ENCODE results near the gene OLFM3.

The OLFM3 gene

GRCh38 chr1:101843160-101843559, 153.6 kb downstream of the OLFM3 start:
- in situ Hi-C loops (cut with MboI; ENCODE audit: low sequenced_read_pairs, unreplicated experiment), result no loop called here
- TF ChIP-seq CTCF (IDR thresholded peaks at IDR 0.05; ENCODE audit: borderline replicate concordance, control extremely low read depth, extremely low read depth, insufficient read depth, missing control alignments), result no peak
- DNase-seq (ENCODE audit: low spot score), result no peak

GRCh38 chr1:101841824-101842223, 154.9 kb downstream of the OLFM3 start:
- DNase-seq (ENCODE audit: low spot score), result no peak
- no peak for TF ChIP-seq CTCF (IDR thresholded peaks at IDR 0.05; ENCODE audit: borderline replicate concordance, control extremely low read depth, extremely low read depth, insufficient read depth, missing control alignments)

GRCh38 chr1:101835988-101836387, 160.7 kb downstream of the OLFM3 start:
- DNase-seq (ENCODE audit: low spot score), result no peak
- TF ChIP-seq CTCF (IDR thresholded peaks at IDR 0.05; ENCODE audit: borderline replicate concordance, control extremely low read depth, extremely low read depth, insufficient read depth, missing control alignments), result no peak
- in situ Hi-C loops (cut with MboI; ENCODE audit: low sequenced_read_pairs, unreplicated experiment), result no loop called here

More at GRCh38 chr1:101841824-101842223, 154.9 kb downstream of the OLFM3 start:
- in situ Hi-C loops (cut with MboI; ENCODE audit: low sequenced_read_pairs, unreplicated experiment), result no loop called here

GRCh38 chr1:101833312-101833711, 163.4 kb downstream of the OLFM3 start:
- in situ Hi-C loops (cut with MboI; ENCODE audit: low sequenced_read_pairs, unreplicated experiment), result no loop called here

GRCh38 chr1:101826416-101826815, 170.3 kb downstream of the OLFM3 start:
- in situ Hi-C loops (cut with MboI; ENCODE audit: low sequenced_read_pairs, unreplicated experiment), result no loop called here
- TF ChIP-seq CTCF (IDR thresholded peaks at IDR 0.05; ENCODE audit: borderline replicate concordance, control extremely low read depth, extremely low read depth, insufficient read depth, missing control alignments), result no peak

More at GRCh38 chr1:101833312-101833711, 163.4 kb downstream of the OLFM3 start:
- no peak for TF ChIP-seq CTCF (IDR thresholded peaks at IDR 0.05; ENCODE audit: borderline replicate concordance, control extremely low read depth, extremely low read depth, insufficient read depth, missing control alignments)
- no peak for DNase-seq (ENCODE audit: low spot score)

GRCh38 chr1:101820071-101820470, 176.7 kb downstream of the OLFM3 start:
- no peak for DNase-seq (ENCODE audit: low spot score)
- in situ Hi-C loops (cut with MboI; ENCODE audit: low sequenced_read_pairs, unreplicated experiment), result no loop called here

More at GRCh38 chr1:101826416-101826815, 170.3 kb downstream of the OLFM3 start:
- DNase-seq (ENCODE audit: low spot score), result no peak

More at GRCh38 chr1:101820071-101820470, 176.7 kb downstream of the OLFM3 start:
- TF ChIP-seq CTCF (IDR thresholded peaks at IDR 0.05; ENCODE audit: borderline replicate concordance, control extremely low read depth, extremely low read depth, insufficient read depth, missing control alignments), result peak; percentile 21
